ENCODE measurements around the gene DIPK1C.
A peak's percentile ranks its signal among the peaks of the same experiment; 100 is the strongest.

DIPK1C gene

DNA sequence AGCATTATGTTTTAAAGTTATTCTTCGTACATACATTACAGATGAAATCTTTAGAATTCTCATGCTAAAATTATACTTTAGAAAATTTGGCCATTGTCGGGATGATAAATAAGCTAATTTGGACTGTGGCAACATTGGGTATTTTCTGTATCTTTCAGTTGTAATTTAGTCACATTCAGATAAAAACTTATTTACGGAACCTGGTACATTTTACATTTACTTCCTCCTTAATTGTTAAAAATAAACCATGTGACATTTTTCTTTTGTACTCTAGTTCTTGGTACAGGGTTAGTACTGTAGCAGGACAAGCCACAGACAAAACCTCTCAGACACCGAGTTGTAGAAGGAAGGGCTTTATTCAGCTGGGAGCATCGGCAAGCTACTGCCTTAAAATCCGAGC, 43.3 kb upstream of the DIPK1C start:
- TF ChIP-seq, protein P1, sequence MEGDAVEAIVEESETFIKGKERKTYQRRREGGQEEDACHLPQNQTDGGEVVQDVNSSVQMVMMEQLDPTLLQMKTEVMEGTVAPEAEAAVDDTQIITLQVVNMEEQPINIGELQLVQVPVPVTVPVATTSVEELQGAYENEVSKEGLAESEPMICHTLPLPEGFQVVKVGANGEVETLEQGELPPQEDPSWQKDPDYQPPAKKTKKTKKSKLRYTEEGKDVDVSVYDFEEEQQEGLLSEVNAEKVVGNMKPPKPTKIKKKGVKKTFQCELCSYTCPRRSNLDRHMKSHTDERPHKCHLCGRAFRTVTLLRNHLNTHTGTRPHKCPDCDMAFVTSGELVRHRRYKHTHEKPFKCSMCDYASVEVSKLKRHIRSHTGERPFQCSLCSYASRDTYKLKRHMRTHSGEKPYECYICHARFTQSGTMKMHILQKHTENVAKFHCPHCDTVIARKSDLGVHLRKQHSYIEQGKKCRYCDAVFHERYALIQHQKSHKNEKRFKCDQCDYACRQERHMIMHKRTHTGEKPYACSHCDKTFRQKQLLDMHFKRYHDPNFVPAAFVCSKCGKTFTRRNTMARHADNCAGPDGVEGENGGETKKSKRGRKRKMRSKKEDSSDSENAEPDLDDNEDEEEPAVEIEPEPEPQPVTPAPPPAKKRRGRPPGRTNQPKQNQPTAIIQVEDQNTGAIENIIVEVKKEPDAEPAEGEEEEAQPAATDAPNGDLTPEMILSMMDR (IDR thresholded peaks at IDR 0.05): no peak
- Histone ChIP-seq H3K36me3 (peaks cover 44 to 51% (median 44%) of the 10 kb centered on the region in 3 donors), H3K27me3 (no peaks in the 10 kb centered on the region), H3K9me3 (no peaks in the 10 kb centered on the region), H3K27ac (no peak overlapping the region), H3K4me1 (peaks cover 0 to 21% (median 13%) of the 10 kb centered on the region in 4 donors), H3K4me3 (no peak overlapping the region)
- intact Hi-C loops (cut with DNase I; ENCODE audit: low total_unique reads): no loop called here
- no peak for DNase-seq

DNA sequence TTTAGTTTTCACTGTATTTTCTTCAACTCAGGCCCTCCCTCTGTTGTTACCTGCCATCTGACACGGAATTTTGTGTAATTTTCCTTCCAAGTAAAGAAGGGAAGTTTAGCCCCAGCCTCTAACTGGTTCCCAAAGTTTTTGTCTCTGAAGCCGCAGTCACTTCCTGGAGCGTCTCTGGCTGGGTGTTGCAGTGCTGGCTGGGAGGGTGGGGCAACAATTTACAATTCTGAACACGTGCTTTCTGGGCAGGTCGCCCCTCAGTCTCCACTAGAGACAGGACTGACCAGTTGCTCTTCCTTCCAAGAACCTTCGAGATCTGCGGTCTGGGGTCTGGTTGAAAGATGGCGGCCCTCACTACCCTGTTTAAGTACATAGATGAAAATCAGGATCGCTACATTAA, 42.5 kb upstream of the DIPK1C start:
- peak; percentile 44 to 76 for DNase-seq
- Histone ChIP-seq H3K36me3 (peaks cover 37 to 43% (median 39%) of the 10 kb centered on the region in 3 donors), H3K27me3 (no peaks in the 10 kb centered on the region), H3K27ac (no peak overlapping the region), H3K4me3 (no peak overlapping the region), H3K9me3 (no peaks in the 10 kb centered on the region), H3K4me1 (peaks cover 0 to 21% (median 13%) of the 10 kb centered on the region in 4 donors)
- TF ChIP-seq, protein P1 (IDR thresholded peaks at IDR 0.05): no peak
- intact Hi-C loops (cut with DNase I; ENCODE audit: low total_unique reads): loop anchor here (5.0 kb wide), 1 partner anchor 207 kb away; the partner anchor contains the start of gene CYB5A

DNA sequence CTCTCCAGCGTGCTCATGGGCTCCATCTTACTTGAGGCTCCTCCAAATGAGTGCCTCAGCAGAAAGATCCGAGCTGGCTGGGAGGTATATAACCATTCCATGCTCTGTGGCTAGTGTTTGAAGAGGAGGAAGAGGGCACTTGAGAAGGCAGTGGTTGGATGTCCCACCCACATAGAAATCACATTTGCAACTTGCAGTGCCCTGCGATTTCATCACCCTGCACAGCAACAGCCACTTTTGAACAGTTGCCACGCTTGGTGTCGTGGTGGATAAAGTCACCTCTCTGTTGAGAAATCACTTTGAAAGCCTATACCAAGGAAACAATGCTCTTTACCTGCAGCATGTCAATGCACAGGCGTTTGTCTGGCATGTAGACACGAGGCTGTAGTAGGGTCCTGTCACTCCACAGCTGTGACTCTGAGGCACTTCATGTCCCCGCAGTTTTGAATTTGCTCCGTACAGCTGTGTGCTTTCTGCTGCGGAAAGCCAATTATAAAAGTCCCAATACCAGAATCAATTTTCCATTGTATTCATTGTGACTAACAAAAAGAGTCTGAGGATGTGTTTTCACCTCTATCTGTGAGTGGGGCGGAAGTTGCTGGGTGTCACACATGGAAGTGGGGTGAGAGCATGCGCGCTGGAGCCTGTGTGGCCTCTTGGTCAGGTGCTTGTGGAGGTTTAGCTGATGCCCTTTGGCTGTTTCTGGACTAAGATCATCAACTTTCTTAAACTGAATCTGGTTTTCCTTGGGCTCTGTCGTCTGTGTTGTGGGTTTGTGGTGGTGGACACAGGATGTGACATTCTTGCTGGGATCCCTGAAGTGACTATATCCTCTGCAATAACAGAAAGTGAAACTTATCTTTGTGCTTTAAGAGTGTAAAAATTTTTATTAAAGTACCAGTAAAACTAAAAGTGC, 41.9 kb upstream of the DIPK1C start:
- Histone ChIP-seq H3K27ac (no peak overlapping the region), H3K9me3 (no peaks in the 10 kb centered on the region), H3K36me3 (peaks cover 30 to 37% (median 32%) of the 10 kb centered on the region in 3 donors), H3K27me3 (no peaks in the 10 kb centered on the region), H3K4me3 (no peak overlapping the region), H3K4me1 (peaks cover 0 to 21% (median 13%) of the 10 kb centered on the region in 4 donors)
- intact Hi-C loops (cut with DNase I; ENCODE audit: low total_unique reads): loop anchor here (5.0 kb wide), 1 partner anchor 207 kb away; the partner anchor contains the start of gene CYB5A
- TF ChIP-seq, protein P1 (IDR thresholded peaks at IDR 0.05): no peak
- peak; percentile 45 to 67 for DNase-seq

DNA sequence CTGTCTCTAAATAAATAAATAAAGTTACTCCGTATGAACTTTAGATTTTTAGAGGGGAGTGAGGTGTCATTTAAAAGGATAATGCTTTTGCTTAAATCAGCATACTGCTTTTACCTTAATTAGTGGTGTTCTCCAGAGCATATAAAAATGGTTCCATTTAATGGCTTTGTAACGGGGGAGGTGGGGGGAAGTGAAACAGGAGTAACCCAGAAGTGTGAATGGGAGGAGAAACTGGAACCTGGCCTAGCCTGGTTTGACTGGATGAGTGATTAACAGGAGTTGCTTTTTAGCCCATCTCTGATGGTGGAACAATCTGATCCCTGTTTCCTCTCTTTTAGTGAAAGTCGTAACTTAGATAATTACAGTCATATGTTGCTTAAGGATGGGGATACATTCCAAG, 40.7 kb upstream of the DIPK1C start:
- Histone ChIP-seq H3K27ac (no peak overlapping the region), H3K36me3 (peaks cover 18 to 25% (median 22%) of the 10 kb centered on the region in 3 donors), H3K4me3 (no peak overlapping the region), H3K4me1 (peaks cover 0 to 21% (median 13%) of the 10 kb centered on the region in 4 donors), H3K27me3 (no peaks in the 10 kb centered on the region), H3K9me3 (no peaks in the 10 kb centered on the region)
- TF ChIP-seq, protein P1 (IDR thresholded peaks at IDR 0.05): no peak
- DNase-seq: no peak
- intact Hi-C loops (cut with DNase I; ENCODE audit: low total_unique reads): loop anchor here (2.0 to 5.0 kb wide), 3 partner anchors 99 to 351 kb away; partner anchors contain the start of genes CYB5A, FBXO15 and ZNF407

DNA sequence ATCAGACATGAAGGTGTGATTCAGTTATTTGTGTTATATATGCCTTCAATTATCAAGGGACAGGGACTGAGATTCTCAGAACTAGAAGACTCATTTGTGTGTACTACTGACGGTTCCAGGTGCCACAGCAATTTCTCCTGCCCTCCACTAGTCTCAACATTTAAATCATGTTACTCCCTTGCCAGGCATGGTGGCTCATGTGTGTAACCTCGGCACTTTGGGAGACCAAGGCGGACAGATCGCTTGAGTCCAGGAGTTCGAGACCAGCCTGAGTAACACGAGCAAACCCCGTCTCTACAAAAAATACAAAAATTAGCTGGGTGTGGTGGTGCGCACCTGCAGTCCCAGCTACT, 40.2 kb upstream of the DIPK1C start:
- Histone ChIP-seq H3K4me1 (peaks cover 0 to 21% (median 13%) of the 10 kb centered on the region in 4 donors), H3K9me3 (no peaks in the 10 kb centered on the region), H3K27ac (peak overlapping the region; percentile 81 to 92), H3K4me3 (peak overlapping the region; percentile 68 to 96), H3K27me3 (no peaks in the 10 kb centered on the region), H3K36me3 (peaks cover 13 to 20% (median 17%) of the 10 kb centered on the region in 3 donors)
- DNase-seq: no peak
- TF ChIP-seq, protein P1 (IDR thresholded peaks at IDR 0.05): no peak
- intact Hi-C loops (cut with DNase I; ENCODE audit: low total_unique reads): loop anchor here (2.0 to 5.0 kb wide), 3 partner anchors 100 to 350 kb away; partner anchors contain the start of genes CYB5A, FBXO15 and ZNF407

All from tibial artery (tissue), 4 donors.